Activated CD4-positive, alpha-beta T cell treated with anti-CD3 and anti-CD28 coated beads, Interleukin-2, amount 10 ng/mL, durations not matched to agents 24 days and 14 days (primary cell): Measurements from ENCODE around the gene WIPF3. TPM values are rescaled to one million over a fixed set of nuclear protein-coding genes. Genes with fewer than 3 reads are reported as not detected.
A peak's percentile ranks its signal among the peaks of the same experiment; 100 is the strongest.

ENCODE experiments used
- DNase-seq: peaks from one replicate; pipeline ENCODE4 v3.0.0; 2022
- H3K27ac Mint-ChIP-seq: one replicate; pipeline ENCODE4 v1.8.0; 2022; ENCODE audit warnings: mild to moderate bottlenecking, mixed read lengths
- H3K27me3 Mint-ChIP-seq: one replicate; pipeline ENCODE4 v1.8.0; 2022; ENCODE audit warnings: mixed read lengths
- H3K36me3 Mint-ChIP-seq: one replicate; pipeline ENCODE4 v1.8.0; 2022; ENCODE audit warnings: low read depth, mild to moderate bottlenecking, mixed read lengths
- H3K4me1 Mint-ChIP-seq: one replicate; pipeline ENCODE4 v1.8.0; 2021; ENCODE audit warnings: mixed read lengths
- H3K4me3 Mint-ChIP-seq: one replicate; pipeline ENCODE4 v1.8.0; 2022; ENCODE audit warnings: mild to moderate bottlenecking, moderate library complexity, mixed read lengths
- H3K9me3 Mint-ChIP-seq: one replicate; pipeline ENCODE4 v1.8.0; 2021; ENCODE audit warnings: mixed read lengths
- intact Hi-C: fragments of 100-400 bp; cut with micrococcal nuclease; formaldehyde crosslinking; loops from one replicate; pipeline ENCODE4 v1.15.1; 2023
- total RNA-seq: library from RNA; stranded (reverse); gene quantifications from 2 replicates; pipeline ENCODE4 v1.2.3, GENCODE V29; 2022

WIPF3 gene
- total RNA-seq, 1 donor from 2014 or later = not detected

DNA sequence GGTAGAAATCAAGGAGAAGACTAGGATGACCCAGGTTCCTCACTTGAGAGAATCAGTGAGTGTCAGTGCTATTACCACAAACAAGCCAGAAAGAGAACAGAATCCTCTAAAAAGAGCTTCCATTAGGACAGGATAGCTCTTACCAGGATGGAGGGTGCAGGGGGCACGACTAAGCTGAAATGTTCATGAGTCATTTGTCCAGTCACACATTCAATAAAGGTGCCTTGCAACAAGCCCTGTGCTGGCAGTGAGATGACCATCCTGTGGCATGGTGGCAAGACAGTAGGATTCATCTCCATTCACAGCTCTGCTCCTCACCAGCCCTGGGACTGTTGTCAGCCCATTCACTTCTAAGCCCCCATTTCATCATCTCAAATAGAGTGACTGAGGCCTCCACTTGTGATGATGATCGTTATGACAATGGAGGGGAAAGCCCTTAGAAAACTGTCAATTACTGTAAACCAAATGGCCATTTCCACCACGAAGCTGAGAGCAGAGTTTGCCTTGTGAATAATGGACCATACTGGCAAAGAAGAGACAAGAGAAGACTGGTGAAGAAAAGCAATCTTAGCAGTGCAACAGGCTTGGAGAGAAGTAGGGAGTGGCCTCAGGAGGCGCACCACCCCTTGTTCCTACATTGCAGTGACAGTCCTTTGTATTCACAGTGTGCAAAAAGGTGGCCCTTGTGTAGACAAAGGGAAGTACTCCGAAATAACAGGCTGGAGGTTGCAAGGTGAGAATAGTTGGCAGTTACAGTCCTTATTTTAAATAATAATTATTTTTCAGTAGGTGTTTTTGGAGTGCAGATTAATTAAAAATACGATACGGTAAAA lies 9.0 kb upstream of the WIPF3 start:
- Mint-ChIP-seq H3K36me3 (no peaks in the 10 kb centered on the region), H3K4me1 (no peaks in the 10 kb centered on the region), H3K4me3 (no peak overlapping the region), H3K9me3 (no peaks in the 10 kb centered on the region), H3K27me3 (peaks cover 19% of the 10 kb centered on the region), H3K27ac (no peak overlapping the region)
- intact Hi-C loops = no loop called here
- no peak for DNase-seq

DNA sequence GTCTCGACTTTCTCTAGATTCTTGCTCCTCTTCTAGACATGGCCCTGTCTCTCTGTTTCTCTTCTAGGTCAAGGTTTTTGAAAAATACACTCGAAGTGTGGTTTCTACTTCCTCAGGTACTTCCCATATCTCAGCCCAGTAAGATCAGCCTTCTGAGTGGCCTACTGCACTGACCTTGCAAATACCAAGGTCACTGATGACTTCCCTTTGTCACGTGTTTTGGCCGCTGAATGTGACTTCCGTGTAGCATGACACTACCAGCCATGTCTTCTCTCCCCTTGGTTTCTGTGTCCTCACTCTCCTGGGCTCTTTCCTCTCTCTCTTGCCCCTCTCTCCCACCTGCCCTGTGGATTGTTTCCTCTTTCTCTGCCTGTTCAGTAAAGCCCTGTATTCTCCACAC lies 7.9 kb upstream of the WIPF3 start:
- H3K27me3 Mint-ChIP-seq = peaks cover 27% of the 10 kb centered on the region
- no peaks in the 10 kb centered on the region for H3K4me1 Mint-ChIP-seq
- DNase-seq = no peak
- no peaks in the 10 kb centered on the region for H3K36me3 Mint-ChIP-seq
- no peak overlapping the region for H3K27ac Mint-ChIP-seq
- intact Hi-C loops = no loop called here
- no peaks in the 10 kb centered on the region for H3K9me3 Mint-ChIP-seq
- no peak overlapping the region for H3K4me3 Mint-ChIP-seq

DNA sequence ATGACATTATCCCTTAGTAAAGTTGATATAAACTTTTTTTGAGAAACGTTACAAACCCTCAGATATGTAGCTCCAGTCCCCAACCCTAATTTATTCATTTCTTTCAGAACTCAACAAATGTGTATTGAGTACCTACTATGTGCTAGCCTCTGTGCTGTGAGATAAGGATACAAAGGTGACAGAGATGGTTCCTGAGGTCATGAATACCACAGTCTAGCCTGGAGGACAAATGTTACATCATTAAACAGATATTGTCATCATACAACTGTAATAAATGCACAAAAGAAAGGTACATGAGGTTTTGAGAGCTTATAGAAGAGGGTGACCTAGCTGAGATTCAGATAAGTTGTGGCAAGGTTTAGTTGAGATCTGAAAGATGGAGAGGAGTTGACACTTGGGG lies 4.4 kb upstream of the WIPF3 start:
- H3K36me3 Mint-ChIP-seq = no peaks in the 10 kb centered on the region
- peaks cover 43% of the 10 kb centered on the region for H3K27me3 Mint-ChIP-seq
- H3K4me3 Mint-ChIP-seq = no peak overlapping the region
- no peak overlapping the region for H3K27ac Mint-ChIP-seq
- no peak for DNase-seq
- intact Hi-C loops = no loop called here
- no peaks in the 10 kb centered on the region for H3K9me3 Mint-ChIP-seq
- no peaks in the 10 kb centered on the region for H3K4me1 Mint-ChIP-seq

DNA sequence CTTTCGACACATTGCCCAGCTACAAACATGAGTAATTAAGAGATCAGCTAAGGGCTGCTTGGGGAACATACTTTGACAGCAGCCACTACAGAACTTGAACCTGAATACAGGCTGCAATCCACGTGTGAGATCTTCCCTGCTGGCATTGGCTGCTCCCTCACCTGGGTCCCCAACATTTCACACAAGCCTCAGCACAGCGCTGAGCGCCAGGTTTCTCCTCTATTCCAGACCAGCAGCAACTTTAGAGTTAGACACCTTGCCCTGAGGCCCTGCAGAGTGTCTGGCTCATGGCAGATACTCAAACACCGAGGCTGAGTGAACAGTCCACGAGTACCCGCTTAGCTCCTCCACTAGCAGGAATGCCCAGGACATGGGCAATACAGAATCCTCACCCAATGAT lies 1.3 kb upstream of the WIPF3 start:
- H3K9me3 Mint-ChIP-seq = no peaks in the 10 kb centered on the region
- H3K36me3 Mint-ChIP-seq = no peaks in the 10 kb centered on the region
- no peak overlapping the region for H3K27ac Mint-ChIP-seq
- intact Hi-C loops = no loop called here
- DNase-seq = no peak
- H3K4me3 Mint-ChIP-seq = no peak overlapping the region
- H3K27me3 Mint-ChIP-seq = peaks cover 61% of the 10 kb centered on the region
- peaks cover 2% of the 10 kb centered on the region for H3K4me1 Mint-ChIP-seq

DNA sequence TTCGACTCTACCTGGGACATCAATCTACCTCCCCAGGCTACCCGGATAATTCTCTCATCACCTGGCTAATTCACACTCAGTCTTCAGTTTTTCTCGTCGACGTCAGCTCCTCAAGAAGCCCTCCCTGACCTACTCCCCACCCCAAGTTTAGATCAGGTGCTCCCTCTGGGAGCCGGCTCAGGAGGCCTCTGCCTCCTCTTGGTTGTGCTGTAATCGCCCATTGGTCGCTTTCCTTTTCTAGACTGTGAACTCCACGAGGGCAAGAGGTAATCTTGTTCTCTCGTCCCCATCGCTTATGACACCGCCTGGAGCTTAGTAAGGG lies 461 bp upstream of the WIPF3 start:
- H3K9me3 Mint-ChIP-seq = no peaks in the 10 kb centered on the region

DNA sequence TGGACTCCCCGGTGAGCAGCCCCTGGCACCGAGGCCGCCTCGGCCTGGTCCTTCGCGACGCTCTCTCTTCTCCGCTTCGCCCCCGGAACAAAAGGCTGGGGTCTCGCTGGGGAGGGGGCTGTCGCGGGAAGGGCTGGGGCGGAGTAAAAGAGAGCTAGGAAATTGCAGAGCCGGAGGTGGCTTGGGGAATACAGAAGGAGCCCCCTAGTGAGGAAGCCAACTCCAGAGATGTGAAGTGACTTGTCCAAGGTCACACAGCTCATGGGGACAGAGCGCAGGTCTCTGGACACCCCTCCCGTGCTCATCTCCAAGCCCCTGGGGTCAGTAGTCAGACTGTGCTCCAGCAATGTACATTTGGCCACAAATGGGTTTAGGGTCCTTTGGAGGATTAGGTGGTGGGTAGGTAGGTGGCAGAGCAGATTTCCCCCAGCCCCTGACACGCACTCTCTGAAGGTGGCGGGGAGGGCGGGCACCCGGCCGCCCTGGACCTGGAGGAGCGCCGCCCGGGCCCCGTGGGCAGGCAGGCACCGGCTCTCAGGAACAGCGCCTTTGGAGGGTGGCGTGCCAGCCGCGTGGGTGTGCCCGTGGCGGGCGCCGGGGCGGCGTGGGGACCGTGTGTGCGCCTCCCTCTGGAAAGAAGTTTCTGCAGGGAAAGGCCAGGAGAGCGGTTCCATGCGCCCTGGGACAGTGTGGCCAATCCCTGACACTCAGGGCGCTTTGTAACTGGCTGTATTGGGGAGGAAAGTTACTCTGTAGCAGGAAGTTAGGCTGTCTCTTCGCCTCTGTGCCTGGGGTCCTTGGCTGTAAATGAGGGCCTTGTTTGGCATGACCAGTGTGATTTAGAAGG lies 910 bp downstream of the WIPF3 start:
- H3K9me3 Mint-ChIP-seq = no peaks in the 10 kb centered on the region
- DNase-seq = no peak
- H3K36me3 Mint-ChIP-seq = no peaks in the 10 kb centered on the region
- intact Hi-C loops = no loop called here
- no peak overlapping the region for H3K27ac Mint-ChIP-seq
- peaks cover 66% of the 10 kb centered on the region for H3K27me3 Mint-ChIP-seq
- H3K4me3 Mint-ChIP-seq = peak overlapping the region; percentile 26
- peaks cover 2% of the 10 kb centered on the region for H3K4me1 Mint-ChIP-seq

More for the DNA sequence above, 461 bp upstream of the WIPF3 start:
- intact Hi-C loops = no loop called here
- H3K27me3 Mint-ChIP-seq = peaks cover 64% of the 10 kb centered on the region
- no peak overlapping the region for H3K27ac Mint-ChIP-seq
- no peaks in the 10 kb centered on the region for H3K36me3 Mint-ChIP-seq
- H3K4me1 Mint-ChIP-seq = peaks cover 2% of the 10 kb centered on the region
- no peak overlapping the region for H3K4me3 Mint-ChIP-seq
- no peak for DNase-seq

DNA sequence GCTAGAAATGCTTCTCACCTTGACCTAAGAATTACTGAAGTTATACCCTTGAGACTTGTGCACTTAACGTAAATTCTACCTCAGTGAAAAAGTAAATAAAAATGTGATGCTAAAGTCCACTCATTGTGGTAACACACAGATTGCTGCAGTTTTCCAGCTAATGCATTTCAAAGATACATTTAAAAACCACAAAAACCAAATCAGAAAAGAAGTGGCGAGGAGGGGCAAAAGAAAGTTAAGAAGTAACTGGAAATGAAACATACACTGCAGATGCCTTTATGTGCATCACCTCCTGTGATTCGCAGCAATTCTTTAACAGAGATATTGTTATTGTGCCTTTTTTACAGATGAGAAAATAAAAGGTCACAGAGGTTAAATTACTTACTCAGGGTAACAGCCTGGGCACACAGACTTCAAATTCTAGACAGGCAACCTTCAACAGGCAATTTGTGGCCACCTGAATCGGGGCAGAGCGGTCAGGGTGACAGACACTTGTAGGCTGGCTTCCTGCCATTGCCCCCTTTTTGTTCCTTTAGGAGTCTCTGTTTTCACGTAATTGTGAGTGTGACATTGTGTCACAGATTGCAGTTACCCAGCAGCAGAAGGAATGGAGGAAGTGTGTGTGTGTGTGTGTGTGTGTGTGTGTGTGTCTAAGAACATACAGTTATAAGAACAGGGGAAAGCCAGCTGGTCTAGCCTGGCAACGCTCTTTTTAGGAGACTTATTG lies 1.9 kb downstream of the WIPF3 start:
- H3K27me3 Mint-ChIP-seq = peaks cover 64% of the 10 kb centered on the region
- intact Hi-C loops = no loop called here
- no peaks in the 10 kb centered on the region for H3K36me3 Mint-ChIP-seq
- no peak overlapping the region for H3K4me3 Mint-ChIP-seq
- H3K27ac Mint-ChIP-seq = no peak overlapping the region
- H3K4me1 Mint-ChIP-seq = peaks cover 2% of the 10 kb centered on the region
- no peak for DNase-seq
- no peaks in the 10 kb centered on the region for H3K9me3 Mint-ChIP-seq

DNA sequence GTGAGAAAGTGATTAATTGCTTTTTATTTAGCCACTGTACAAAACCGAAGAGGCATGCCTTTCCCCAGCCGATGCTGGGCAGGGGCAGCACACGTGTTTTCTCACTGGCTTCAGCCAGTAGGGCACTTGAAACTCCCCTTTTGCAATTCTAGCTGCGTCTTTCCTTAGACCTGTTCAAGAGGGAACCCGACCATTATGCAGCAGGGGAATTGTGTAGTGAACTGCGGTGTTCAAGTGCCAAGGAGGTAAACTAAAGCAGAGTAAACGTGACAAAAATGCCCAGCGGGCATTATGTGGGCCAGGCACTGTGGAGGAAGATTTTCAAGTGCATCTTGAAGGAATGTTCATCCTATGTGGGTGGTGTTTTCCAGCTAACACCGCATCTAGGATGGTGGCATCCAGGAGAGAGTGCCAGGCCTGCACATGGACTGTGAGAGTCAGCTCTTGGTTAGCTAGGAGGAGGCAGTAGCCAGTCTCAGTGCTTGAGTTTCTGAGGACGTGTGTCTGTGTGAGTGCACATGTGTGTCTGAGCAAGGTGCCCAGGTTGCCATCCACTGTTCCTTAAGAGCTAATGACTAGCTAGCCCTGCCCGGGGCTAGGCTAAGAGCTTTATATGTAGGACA lies 3.3 kb downstream of the WIPF3 start:
- Mint-ChIP-seq H3K27me3 (peaks cover 61% of the 10 kb centered on the region), H3K27ac (no peak overlapping the region), H3K4me1 (peaks cover 2% of the 10 kb centered on the region), H3K36me3 (no peaks in the 10 kb centered on the region), H3K9me3 (no peaks in the 10 kb centered on the region), H3K4me3 (no peak overlapping the region)
- intact Hi-C loops = no loop called here
- DNase-seq = no peak

DNA sequence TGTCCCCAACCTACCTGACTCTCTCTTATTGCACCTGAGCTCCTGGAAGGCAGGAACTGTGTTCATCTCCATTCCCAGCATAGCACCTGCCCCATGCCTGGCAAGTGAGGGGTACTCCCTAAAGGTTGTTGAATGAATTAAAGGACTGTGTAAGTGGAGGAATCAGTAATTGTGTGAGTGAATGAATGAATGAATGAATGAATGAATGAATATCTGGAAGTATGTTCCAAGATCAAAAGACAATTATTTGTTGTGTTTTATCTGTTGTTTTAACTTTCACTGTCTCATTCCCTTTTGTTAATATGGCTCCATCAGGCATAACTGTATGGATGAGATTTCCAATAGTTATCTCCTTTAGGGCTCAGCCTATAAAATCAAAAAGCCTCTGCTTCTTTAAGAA lies 4.0 kb downstream of the WIPF3 start:
- intact Hi-C loops = no loop called here
- Mint-ChIP-seq H3K36me3 (no peaks in the 10 kb centered on the region), H3K4me3 (no peak overlapping the region), H3K27ac (no peak overlapping the region), H3K4me1 (peaks cover 2% of the 10 kb centered on the region), H3K27me3 (peaks cover 58% of the 10 kb centered on the region), H3K9me3 (no peaks in the 10 kb centered on the region)
- no peak for DNase-seq

DNA sequence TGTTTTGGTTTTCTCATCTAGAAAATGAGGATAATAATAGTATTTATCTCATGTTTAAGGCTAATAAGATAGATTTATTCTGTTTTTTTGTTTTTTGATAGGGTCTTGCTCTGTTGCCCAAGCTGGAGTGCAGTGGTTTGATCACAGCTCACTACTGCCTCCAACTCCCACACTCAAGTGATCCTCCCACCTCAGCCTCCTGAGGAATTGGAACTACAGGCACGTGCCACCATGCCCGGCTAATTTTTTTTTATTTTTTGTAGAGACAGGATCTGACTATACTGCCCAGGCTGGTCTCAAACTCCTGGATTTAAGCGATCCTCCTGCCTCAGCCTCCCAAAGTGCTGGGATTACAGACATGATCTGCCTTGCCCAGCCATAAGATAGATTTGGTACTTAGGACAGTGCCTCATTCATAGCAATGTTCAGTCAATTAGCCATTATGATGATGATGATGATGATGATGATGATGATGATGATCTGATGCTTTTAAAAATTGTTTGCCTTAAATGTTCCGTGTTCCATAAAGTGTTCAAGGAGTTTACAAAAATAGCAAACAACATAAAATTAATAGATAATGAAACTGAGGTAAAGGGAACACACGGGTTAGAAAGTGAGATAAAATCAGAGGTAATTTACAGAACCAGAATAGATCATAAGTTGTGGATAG lies 4.6 kb downstream of the WIPF3 start:
- Mint-ChIP-seq H3K4me3 (no peak overlapping the region), H3K9me3 (no peaks in the 10 kb centered on the region), H3K36me3 (no peaks in the 10 kb centered on the region), H3K27ac (no peak overlapping the region), H3K27me3 (peaks cover 51% of the 10 kb centered on the region), H3K4me1 (peaks cover 2% of the 10 kb centered on the region)
- intact Hi-C loops = no loop called here
- DNase-seq = no peak

DNA sequence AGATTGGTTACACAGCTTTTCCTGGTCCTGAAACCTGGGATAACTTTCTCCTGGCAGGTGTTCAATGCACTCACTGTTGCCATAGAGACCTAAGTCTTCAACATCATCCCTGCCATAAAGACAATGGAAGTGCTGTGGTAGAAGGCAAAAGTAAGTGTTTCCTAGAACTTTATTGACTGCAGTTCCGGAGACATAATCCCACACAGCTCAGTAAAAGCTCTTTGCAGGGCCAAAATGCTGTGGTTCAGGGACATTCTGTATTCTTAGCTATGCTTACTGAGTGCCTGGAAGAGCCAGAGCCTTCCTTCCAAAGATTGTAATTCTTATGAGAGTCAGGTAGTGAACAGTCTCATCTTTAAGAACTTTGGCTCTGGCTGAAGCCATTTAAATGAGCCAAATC lies 5.3 kb downstream of the WIPF3 start:
- Mint-ChIP-seq H3K9me3 (no peaks in the 10 kb centered on the region), H3K27me3 (peaks cover 49% of the 10 kb centered on the region), H3K36me3 (no peaks in the 10 kb centered on the region), H3K4me3 (no peak overlapping the region), H3K4me1 (peaks cover 2% of the 10 kb centered on the region), H3K27ac (no peak overlapping the region)
- DNase-seq = no peak
- intact Hi-C loops = no loop called here

DNA sequence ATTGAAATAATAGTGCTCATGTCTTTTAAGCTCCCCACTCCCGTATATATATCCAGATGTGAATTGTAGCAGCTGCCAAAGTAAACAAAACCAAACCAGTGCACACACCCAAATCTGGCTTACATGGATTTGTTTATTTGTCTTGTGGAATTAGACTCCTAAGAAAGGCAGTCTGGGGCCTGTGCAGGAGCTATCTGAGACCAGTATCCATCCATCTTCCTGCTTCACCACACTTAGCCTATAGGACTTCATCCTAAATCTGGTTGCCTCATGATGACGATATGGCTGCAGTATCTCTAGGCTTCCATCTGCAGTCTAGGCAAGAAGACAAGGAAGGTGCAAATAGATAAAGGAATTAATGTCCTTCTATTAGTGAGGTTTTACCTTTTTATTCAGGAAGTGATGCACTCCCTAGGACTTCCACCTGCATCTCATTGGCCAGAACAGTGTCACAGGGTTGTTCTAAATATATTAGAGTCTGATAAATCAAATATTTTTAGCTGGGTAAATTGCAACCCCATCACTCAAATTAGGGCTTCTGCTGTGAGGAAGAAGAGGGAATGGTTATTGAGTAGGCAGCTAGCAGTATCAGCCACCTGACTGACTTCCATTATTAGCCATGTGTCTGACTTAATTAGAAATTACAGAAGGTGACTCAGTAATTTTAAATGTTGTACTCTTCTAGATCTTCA lies 6.0 kb downstream of the WIPF3 start:
- peaks cover 46% of the 10 kb centered on the region for H3K27me3 Mint-ChIP-seq
- no peaks in the 10 kb centered on the region for H3K36me3 Mint-ChIP-seq
- H3K4me3 Mint-ChIP-seq = no peak overlapping the region
- peaks cover 2% of the 10 kb centered on the region for H3K4me1 Mint-ChIP-seq
- H3K27ac Mint-ChIP-seq = no peak overlapping the region
- intact Hi-C loops = no loop called here
- no peak for DNase-seq
- no peaks in the 10 kb centered on the region for H3K9me3 Mint-ChIP-seq
